Cardiac septum (tissue), 1 donor: ENCODE data around the gene KRT28. TPM values are rescaled to one million over a fixed set of nuclear protein-coding genes. Genes with fewer than 3 reads are reported as not detected.

Experiments used
- DNase-seq: peaks from one replicate; pipeline ENCODE4 v3.0.0-alpha.2; 2020; ENCODE audit warnings: low spot score
- intact Hi-C: fragments of 100-400 bp; cut with DNase I; formaldehyde crosslinking; loops from one replicate; pipeline ENCODE4 v1.14.0; 2022
- long read RNA-seq: library from polyadenylated mRNA; unstranded; transcript quantifications from one replicate; pipeline ENCODE4 v2.0.0, GENCODE V29; 2021
- total RNA-seq: library from RNA; stranded (reverse); fragmentation: NEBNext Ultra II Directional; extraction: Animal tissue kit (Norgen Biotek cat#: 25700); gene quantifications from one replicate; pipeline ENCODE4 v1.2.1, GENCODE V29; 2021
- donor health status: DM: no; HTN: no; CAD: no.

The KRT28 gene
- not detected for total RNA-seq
- long read RNA-seq: 0 reads

DNA sequence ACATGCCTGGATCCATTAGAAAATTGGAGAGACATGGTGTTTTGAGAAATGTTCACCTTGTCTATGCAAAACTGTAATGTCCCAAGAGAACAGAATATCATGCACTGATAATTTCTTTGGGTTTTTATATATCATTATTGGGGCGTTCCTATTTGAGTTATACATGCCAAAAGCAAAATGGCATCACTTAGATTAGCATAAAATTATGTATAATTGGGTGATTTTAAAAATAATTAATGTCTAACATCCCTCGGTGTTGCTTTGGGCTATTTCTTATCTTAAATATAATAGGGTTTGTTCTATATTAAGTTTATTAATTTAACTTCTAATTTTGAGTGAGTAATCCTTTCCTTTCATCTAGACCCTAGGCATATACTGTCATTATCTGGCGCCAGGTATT lies at the start of gene KRT28:
Gene KRT28, minus strand, starts transcription at position 101 of the 400 bp plus-strand sequence. Its CDS starts 66 bp downstream, at position 35.
- intact Hi-C loops: loop anchor here (5.0 to 10.0 kb wide), 2 partner anchors 525 to 862 kb away; no protein-coding TSS in a partner anchor
- DNase-seq: no peak

- intact Hi-C loops: no loop called here
These were observed 49.0 kb upstream of the KRT28 start for GRCh38 chr17:40848583-40849235.

DNA sequence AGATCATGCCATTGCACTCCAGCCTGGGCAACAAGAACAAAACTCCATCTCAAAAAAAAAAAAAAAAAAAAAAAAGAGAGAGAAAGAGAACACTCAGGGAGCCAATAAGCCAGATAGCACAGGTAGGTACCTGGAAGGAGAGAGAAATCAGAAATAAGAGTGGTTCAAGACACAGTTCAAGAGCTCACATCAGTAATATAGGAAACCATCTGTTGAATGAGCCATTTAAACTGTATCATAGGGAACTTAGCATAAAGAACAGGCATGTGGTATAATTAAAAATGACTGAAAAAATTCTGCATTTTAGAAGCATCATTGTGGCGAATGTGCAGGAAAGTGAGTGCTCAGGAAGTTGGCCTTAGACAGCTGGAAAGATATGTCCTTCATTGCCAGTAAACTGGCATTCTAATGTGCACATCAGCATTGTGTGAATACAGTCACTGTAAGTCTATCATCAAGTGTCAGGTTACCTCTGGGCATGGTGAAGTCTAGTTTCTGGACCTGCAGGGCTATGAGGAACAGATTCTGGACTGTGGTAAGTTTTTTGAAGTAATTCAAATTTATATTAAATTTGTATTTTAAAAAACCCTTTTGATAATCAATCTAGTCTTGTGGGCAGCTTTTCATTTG lies 46.9 kb upstream of the KRT28 start:
- DNase-seq: no peak
- intact Hi-C loops: no loop called here

More at GRCh38 chr17:40848583-40849235, 49.0 kb upstream of the KRT28 start:
- no peak for DNase-seq

- intact Hi-C loops: no loop called here
These were observed 44.9 kb upstream of the KRT28 start for GRCh38 chr17:40844671-40845107.

DNA sequence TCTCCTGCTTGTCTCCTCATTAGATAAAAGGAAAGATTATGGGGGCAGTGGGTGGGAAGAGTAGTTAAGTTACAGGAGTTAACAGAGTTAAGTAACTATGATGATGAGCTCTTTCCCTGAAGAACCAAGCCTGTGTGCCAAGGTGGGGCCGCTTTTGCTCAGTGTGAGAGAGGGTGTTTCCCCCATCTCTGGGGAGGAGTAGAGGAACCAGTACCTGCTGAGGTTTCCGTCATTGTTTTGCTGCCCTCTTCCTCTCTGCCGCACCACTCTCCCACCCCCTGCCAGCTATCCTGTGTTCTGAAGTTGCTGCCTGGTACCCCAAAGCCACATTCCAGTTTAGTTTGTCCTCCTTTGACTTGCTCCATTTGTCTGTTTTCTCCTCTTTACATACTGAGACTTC lies 43.5 kb upstream of the KRT28 start:
- no peak for DNase-seq
- intact Hi-C loops: no loop called here

More at GRCh38 chr17:40844671-40845107, 44.9 kb upstream of the KRT28 start:
- no peak for DNase-seq

- intact Hi-C loops: no loop called here
- DNase-seq: no peak
These were observed 41.5 kb upstream of the KRT28 start for GRCh38 chr17:40841246-40841645.

GRCh38 chr17:40839194-40839593 lies 39.4 kb upstream of the KRT28 start:
- intact Hi-C loops: no loop called here
- no peak for DNase-seq

- intact Hi-C loops: no loop called here
- DNase-seq: no peak
These were observed 36.3 kb upstream of the KRT28 start for GRCh38 chr17:40836020-40836419.

- DNase-seq: no peak
- intact Hi-C loops: no loop called here
These were observed 34.1 kb upstream of the KRT28 start for GRCh38 chr17:40833882-40834281.

DNA sequence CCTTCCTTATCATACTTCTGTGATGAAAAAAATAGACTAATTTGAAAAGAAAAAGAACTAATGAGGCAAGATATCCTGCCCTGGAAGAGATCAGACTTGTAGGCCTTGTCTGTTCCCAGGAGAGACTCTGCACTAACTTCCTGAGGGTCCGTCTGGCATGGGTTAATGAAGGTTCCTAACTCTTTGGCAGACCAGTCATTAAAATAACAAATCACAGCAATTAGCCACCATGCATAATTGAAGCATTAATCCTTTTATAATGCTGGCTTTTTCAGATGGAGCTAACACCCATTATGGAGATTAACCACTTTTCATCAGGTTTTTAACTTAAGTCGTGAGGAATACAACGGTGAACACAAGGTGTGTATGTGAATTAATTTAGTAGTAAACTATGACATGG lies 33.1 kb upstream of the KRT28 start:
- no peak for DNase-seq
- intact Hi-C loops: no loop called here

DNA sequence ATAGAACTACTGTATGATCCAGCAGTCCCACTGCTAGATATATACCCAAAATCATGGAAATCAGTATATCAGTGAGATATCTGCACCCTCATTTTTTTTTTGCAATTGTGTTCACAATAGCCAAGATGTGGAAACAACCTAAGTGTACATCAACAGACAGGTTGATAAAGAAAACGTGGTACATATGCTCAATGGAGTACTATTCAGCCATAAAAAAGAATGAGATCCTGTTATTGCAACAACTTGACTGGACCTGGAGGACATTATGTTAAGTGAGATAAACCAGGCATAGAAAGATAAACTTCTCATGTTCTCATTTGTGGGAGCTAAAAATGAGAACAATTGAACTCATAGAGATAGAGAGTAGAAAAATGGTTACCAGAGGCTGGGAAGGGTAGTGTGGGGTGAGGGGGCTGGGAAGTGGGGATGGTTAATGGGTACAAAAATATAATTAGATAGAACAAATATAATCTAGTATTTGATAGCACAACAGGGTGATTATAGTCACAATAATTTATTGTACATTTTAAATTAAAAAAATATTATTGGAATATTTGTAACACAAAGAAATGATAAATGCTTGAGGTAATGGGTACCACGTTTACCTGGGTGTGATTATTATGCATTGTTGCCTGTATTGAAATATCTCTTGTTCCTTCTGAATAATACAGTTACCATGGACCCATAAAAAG lies 30.5 kb upstream of the KRT28 start:
- intact Hi-C loops: no loop called here
- DNase-seq: no peak

GRCh38 chr17:40828454-40829044 lies 28.8 kb upstream of the KRT28 start:
- intact Hi-C loops: no loop called here
- DNase-seq: no peak

DNA sequence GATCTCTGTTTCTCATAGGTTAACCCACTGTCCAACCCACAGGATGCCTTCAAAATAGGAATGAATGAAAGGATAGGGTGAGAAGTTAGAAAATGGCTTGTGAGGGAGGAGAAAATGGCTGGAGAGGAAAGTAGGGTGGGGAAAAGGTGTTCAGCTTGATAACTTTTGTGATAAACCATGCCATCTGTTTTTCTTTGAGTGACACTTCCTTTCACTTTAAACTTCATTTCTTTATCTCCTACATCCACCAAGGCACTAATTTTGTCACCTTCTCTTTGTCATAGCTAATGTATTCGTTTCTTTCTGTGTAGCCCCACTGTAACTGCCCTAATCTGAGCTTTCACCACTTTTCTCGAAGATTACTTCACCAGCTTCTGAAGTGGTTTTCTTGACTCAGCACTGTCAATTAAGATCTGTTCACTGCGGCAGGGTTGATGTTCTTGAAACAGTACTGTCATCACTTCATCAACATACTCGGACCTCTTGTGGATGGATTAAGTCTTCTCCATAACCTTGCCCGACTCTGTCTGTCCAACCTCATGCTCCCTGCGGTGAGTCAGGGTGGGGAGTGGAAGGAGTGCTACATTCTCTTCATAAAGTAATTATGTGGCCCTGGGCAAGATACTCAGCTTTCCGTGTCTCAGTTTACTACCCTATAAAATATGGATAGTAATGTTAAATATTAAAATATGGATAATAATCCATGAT lies 28.1 kb upstream of the KRT28 start:
- intact Hi-C loops: no loop called here
- DNase-seq: no peak

DNA sequence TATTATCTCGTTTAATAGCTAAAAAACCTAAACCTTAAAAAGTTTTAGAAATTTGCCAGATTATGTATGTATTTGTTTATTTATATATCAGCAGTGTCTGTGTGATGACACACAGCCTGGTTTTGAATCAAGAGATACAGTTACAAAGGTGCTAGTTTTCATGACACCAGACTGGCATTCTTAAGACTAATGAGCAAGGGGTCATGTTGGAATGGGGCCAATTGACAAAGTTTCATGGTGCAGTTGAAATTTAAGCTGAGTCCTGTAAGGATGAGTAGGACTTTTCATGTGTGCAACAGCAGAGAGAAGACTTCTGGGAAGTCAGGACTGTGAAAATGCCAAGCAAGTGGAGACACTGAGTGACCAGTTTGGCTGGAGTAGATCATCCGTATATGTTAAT lies 25.8 kb upstream of the KRT28 start:
- DNase-seq: no peak
- intact Hi-C loops: no loop called here

GRCh38 chr17:40824015-40824832 lies 24.5 kb upstream of the KRT28 start:
- DNase-seq: no peak
- intact Hi-C loops: no loop called here

DNA sequence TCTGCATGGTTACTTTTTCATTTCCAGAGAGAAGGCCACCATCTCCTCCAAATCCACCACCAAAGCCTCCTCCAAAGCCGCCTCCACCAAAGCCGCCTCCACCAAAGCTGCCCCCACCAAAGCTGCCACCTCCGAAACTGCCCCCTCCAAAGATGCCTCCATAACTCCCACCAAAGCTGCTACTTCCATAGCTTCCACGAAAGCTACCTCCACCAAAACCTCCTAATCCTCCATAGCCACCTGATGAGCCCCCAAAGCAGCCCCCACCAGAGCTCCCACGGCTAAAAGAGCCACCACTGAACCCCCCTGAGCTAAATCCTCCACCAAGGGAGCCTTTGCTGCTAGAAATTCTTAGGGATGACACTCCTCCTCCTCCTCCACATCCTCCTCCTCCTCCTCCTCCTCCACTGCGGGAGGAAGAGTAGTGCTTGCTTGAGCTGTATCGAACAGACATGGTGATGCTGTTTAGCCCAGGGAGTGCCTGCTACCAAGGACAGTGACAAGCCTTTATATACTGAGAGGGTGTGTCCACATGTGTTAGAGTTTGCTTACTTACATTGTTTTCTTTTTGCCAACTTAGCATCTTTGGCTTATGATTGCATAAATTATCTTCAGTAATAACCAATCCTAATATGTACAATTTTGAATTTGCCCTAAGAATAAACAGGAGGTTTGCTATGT lies 22.5 kb upstream of the KRT28 start, which contains the start of gene KRT10:
Gene KRT10, minus strand, starts transcription at position 483 of the 681 bp plus-strand sequence. Its CDS starts 29 bp downstream, at position 454.
- intact Hi-C loops: no loop called here

DNA sequence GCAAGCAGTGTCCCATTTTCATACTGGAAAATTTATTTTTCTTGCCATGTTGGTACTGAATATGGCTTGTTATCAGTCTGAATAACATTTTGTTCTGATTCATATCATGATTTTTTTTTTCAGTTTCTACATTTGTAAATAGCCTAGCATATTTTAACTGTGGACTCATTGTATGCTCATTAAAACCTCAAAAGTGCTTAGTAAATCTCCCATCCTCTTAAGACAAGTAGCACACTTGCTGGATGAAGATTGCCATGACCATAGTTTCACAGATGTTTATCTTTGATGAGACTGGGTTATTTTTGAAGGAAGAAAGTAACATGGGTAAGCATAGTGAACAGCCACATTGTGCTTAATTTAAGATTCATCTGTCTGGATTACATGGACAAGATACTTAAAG lies 21.8 kb upstream of the KRT28 start:
- DNase-seq: no peak
- intact Hi-C loops: no loop called here

More for the DNA sequence above, 22.5 kb upstream of the KRT28 start, which contains the start of gene KRT10:
- DNase-seq: no peak

- DNase-seq: no peak
- intact Hi-C loops: no loop called here
These were observed 20.6 kb upstream of the KRT28 start for GRCh38 chr17:40820228-40820838.
